Osteoblast (primary cell): Measurements from ENCODE around the gene ATG9B. TPM values are rescaled to one million over a fixed set of nuclear protein-coding genes. Genes with fewer than 3 reads are reported as not detected.

Experiments used
- DNase-seq: peaks from one replicate; pipeline ENCODE4 v3.0.0; 2011; ENCODE audit warnings: low spot score, mixed read lengths; ENCODE audit not compliant: insufficient read length; ENCODE audit errors: missing footprints
- H2AFZ ChIP-seq: 2 replicates; pipeline ENCODE4 v1.6.0; 2011; ENCODE audit warnings: mild to moderate bottlenecking, low read length
- H3K27ac ChIP-seq: 2 replicates; pipeline ENCODE4 v1.5.1; 2011; ENCODE audit warnings: mild to moderate bottlenecking, low read depth, low read length, moderate library complexity
- H3K27me3 ChIP-seq: 2 replicates; pipeline ENCODE4 v1.6.0; 2012; ENCODE audit warnings: mild to moderate bottlenecking, control low read depth, inconsistent platforms, low read length, moderate library complexity; ENCODE audit not compliant: insufficient read depth
- H3K36me3 ChIP-seq: 2 replicates; pipeline ENCODE4 v1.5.1; 2011; ENCODE audit warnings: mild to moderate bottlenecking, low read length, control low read depth, moderate library complexity; ENCODE audit not compliant: insufficient read depth
- H3K4me1 ChIP-seq: 2 replicates; pipeline ENCODE4 v1.5.1; 2011; ENCODE audit warnings: mild to moderate bottlenecking, low read length, control low read depth, moderate library complexity; ENCODE audit not compliant: insufficient read depth
- H3K4me2 ChIP-seq: 2 replicates; pipeline ENCODE4 v1.6.0; 2011; ENCODE audit warnings: mild to moderate bottlenecking, low read length; ENCODE audit not compliant: insufficient read depth
- H3K4me3 ChIP-seq: fragments of 200-600 bp; sonication (generic); 3 replicates; pipeline ENCODE4 v1.5.1; 2012; ENCODE audit warnings: mild to moderate bottlenecking, low read length, inconsistent platforms; ENCODE audit not compliant: insufficient read depth
- H3K79me2 ChIP-seq: 2 replicates; pipeline ENCODE4 v1.6.0; 2012; ENCODE audit warnings: mild to moderate bottlenecking, low read length, control low read depth, inconsistent platforms; ENCODE audit not compliant: insufficient read depth
- H3K9me3 ChIP-seq: 2 replicates; pipeline ENCODE4 v1.5.1; 2011; ENCODE audit warnings: low read depth, low read length, control low read depth
- H4K20me1 ChIP-seq: 2 replicates; pipeline ENCODE4 v1.6.0; 2012; ENCODE audit warnings: mild to moderate bottlenecking, low read length, control low read depth; ENCODE audit not compliant: insufficient read depth
- CTCF ChIP-seq: IDR thresholded peaks from 2 replicates; pipeline ENCODE4 v1.5.1; 2011; ENCODE audit warnings: mild to moderate bottlenecking, low read depth, low read length, moderate library complexity; ENCODE audit errors: extremely low read depth
- total RNA-seq: library from RNA; depleted of rRNA; stranded (reverse); fragments of >200 nt; gene quantifications from 2 replicates; pipeline ENCODE4 v1.2.3, GENCODE V29; 2012

ATG9B gene
- total RNA-seq, 1 donor: not detected

- Histone ChIP-seq H3K79me2 (no peaks in the 10 kb centered on the region), H3K27me3 (no peaks in the 10 kb centered on the region), H3K36me3 (peaks cover 10% of the 10 kb centered on the region), H2AFZ (no peak overlapping the region), H3K4me1 (peaks cover 18% of the 10 kb centered on the region), H4K20me1 (no peaks in the 10 kb centered on the region), H3K4me3 (no peak overlapping the region), H3K27ac (no peak overlapping the region), H3K9me3 (no peaks in the 10 kb centered on the region), H3K4me2 (no peak overlapping the region)
- DNase-seq: no peak
- no peak for TF ChIP-seq CTCF
These were observed 16.5 kb upstream of the ATG9B start for GRCh38 chr7:151040616-151041375.

DNA sequence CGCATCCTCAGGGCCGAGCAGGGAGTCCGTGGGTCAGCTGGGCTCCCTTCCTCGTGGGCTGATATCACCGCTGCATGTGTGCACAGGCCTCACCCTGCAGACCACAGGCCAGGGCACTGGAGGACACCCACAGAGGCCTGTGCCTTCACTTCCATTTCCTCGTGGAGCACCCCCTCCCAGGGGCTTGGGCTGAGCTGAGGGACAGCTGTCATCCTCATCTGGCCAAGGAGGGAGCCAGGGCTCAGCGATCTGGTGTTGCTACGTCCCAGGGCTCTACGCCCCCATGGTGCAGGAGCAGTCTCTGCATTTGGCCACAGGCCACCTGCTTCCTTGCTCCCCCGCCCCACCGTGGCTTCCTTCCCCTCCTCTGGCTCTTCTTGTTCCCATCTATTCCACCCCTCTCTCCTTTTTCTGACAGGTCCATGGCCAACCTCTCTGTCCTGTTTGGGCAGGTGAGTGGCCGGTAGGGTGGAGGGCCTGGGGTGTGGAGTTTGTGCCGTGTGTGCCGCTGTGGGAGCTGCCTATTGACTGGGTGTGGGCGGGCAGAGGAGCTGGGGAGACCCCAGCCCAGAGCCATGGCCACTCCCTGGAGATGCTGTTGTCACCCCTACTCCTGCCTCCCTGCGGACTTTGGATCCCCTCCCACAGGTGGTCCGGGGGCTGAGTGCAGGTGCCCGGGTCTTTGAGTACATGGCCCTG lies 15.7 kb upstream of the ATG9B start:
- Histone ChIP-seq H3K27ac (peak overlapping the region; percentile 87), H3K4me1 (peaks cover 18% of the 10 kb centered on the region), H3K4me2 (no peak overlapping the region), H4K20me1 (no peaks in the 10 kb centered on the region), H3K36me3 (peaks cover 17% of the 10 kb centered on the region), H3K9me3 (no peaks in the 10 kb centered on the region), H2AFZ (no peak overlapping the region), H3K79me2 (no peaks in the 10 kb centered on the region), H3K4me3 (no peak overlapping the region), H3K27me3 (no peaks in the 10 kb centered on the region)
- peak; percentile 86 for DNase-seq
- no peak for TF ChIP-seq CTCF

GRCh38 chr7:151038951-151039849 lies 14.9 kb upstream of the ATG9B start:
- no peak for TF ChIP-seq CTCF
- Histone ChIP-seq H3K4me1 (peaks cover 18% of the 10 kb centered on the region), H4K20me1 (no peaks in the 10 kb centered on the region), H3K4me3 (peak overlapping the region; percentile 2), H2AFZ (peak overlapping the region; percentile 18), H3K79me2 (no peaks in the 10 kb centered on the region), H3K36me3 (peaks cover 25% of the 10 kb centered on the region), H3K4me2 (peak overlapping the region; percentile 50), H3K27me3 (no peaks in the 10 kb centered on the region), H3K9me3 (no peaks in the 10 kb centered on the region), H3K27ac (peak overlapping the region; percentile 87)
- DNase-seq: peak; percentile 99
